Measurements from ENCODE around the gene PLEKHD1.

PLEKHD1 gene

DNA sequence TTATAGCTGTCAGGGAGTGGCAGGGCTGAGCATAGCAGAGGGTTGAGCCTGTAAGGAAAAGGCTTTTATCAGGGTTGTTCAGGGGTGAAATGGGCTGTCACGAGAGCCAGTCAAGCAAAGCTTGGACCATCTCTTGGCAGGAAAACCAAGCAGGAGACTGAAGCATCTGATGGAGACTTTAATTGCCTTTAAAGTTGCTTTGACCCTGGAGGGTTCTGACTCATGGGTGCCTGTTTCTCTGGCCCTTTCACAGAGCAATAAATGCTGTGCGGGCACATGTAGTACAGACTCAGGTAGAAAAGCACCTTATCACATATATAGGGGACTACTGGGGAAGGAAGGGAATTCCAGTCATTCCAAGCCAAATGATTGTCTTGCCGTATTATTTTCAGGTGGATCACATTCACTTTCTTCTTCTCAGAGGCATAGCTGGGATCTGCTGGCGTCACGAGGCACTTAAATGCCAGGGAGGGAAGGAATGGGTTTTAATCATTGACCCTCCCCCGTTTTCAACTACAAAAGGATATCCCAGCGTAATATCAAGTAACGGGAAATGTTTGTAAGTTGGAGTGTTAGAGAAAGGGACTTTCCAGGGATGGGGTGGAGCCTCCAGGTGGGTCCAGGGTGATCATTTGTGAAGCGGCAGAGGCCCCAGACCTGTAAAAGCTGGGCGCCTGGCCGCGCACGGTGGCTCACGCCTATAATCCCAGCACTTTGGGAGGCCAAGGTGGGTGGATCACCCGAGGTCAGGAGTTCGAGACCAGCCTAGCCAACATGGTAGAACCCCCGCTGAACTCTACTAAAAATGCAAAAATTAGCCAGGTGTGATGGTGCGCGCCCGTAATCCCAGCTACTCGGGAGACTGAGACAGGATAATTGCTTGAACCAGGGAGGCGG is 34.9 kb downstream of the PLEKHD1 start:
- no peak for DNase-seq

DNA sequence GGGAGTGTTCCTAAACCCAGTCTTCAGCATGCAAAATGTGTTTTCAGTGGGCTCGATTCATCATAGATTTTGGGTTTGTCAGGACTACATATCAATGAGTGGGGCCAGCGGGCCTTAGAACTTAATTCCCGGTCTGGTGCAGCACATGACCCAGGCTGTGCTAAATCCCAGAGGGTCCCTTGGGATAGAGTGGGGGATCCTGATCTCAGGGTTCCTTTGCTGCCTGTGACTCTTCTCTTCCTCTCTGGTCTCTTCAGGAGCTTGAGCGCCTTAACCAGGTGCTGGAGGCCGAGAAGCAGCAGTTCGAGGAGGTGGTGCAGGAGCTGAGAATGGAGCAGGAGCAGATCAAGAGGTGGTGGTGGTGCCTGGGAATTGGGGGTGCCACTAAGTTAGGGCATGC is 37.5 kb downstream of the PLEKHD1 start:
- DNase-seq, result no peak

DNA sequence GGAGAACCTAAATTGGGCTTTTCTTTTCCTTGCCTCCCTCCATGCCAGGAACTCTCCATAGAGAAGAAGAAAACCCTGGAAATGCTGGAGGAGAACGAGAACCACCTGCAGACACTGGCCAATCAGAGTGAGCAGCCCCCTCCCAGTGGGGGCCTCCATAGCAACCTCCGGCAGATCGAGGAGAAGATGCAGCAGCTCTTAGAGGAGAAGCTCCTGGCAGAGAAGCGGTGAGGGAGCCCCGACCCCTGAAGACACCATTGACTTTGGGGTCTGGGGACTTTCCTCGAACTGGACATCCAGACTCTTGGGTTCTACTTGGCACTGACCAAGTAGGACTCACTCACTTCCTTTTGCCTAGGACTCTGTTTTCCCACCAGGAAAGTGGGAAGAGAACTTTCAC is 41.4 kb downstream of the PLEKHD1 start:
- no peak for DNase-seq

DNA sequence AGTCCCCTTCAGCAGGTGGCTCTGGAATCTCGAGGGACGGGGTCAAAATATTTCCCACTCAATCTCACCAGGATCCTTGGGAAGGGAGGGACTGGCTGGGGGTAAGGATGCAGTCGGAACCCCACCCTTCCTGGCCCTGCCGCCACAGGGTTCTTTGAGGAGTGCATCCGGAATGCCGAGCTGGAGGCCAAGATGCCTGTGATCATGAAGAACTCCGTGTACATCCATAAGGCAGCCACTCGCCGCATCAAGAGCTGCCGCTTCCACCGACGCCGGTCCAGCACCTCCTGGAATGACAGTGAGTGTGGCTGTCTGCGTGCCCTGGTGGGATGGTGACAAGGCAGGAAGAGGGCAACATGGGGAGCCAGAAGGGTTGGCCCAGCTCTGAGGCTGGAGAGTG is 43.1 kb downstream of the PLEKHD1 start:
- no peak for DNase-seq

DNA sequence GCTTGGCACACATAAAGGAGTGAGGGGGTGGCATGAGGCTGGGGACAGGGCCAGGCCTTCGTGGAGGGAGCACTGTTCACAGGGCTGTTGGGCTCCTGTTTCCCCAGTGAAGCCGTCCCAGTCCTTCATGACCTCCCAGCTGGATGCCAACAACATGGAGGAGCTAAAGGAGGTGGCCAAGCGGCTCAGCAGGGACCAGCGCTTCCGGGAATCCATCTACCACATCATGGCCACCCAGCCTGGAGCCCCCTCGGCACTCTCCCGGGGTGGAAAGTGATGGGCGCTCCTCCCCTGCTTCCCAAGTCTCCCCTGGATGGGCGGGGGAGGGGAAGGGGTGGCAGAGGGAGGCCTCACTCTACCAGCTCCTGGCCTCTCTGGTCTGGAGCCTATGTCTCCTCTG is 43.6 kb downstream of the PLEKHD1 start:
- DNase-seq, result no peak

DNA sequence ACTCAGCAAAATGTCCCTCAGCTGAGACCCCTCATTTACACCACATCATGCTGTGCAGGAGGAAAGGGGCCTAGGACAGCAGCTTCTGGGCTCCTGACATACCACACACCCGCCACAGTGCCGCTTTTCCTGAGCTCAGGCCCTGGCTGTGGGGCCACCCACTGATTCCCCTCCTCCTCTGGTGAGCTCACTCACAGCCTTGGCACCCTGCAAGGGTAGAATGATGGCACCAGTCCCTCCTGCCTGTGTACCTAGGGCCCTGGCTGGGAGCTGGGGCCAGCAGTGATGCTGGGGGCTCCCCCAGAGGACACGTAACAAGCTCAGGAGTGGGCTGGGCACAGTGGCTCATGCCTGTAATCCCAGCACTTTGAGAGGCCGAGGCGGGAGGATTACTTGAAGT is 44.4 kb downstream of the PLEKHD1 start:
- no peak for DNase-seq

DNA sequence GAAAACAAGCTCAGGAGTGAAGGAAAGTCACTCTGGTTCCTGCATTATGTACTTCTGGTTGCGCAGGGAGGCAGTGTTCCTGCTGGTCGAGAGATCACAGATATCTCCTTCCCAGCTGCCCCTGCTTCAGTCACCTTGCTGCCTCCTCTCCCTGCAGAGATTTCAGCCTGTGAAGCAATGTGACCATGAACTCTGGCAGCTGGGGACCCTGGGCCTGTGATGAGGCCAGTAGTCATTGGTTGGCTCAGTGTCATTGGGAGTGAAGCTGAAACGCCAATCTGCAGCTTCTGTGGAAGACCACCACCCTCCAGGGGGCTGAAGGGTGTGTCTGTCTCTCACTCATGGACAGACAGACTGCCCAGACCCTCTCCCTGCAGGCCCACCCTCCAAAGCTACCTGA is 45.0 kb downstream of the PLEKHD1 start:
- DNase-seq, result no peak

DNA sequence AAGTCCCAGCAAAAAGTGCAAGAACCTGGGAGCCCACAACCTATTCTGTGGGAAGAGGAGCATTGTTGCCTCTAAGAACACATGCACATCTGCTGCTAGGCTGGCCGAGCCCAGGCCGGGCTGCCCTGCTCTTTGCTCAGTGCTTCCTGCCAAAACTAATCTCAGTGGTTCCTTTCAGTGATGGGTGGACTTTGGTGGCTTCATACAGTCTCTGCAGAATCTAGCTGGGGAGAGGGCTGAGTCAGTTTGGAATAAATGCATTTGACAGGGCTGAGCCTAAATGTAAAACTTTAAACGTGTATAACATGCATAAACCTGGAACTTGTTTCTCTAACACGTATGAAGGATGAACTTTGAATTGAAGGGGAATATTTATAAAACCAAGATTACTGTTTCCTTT is 45.6 kb downstream of the PLEKHD1 start:
- DNase-seq, result no peak

DNA sequence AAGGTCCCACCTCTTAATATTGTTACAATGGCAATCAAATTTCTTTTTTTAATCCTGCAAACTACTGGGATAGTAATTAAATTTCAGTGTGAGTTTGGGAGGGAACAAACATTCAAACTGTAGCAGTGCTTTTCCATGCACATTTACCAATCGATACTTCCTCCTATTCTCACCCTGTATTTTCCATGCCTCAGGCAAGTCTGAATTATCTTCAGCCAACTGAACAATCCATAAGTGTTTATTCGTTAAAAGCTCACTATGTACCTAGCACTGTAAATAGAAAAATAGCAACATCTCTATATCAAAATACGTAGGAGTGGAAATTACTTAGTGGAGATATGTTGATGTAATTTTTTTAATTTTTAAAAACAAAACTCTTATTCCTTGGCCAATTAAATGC is 46.6 kb downstream of the PLEKHD1 start:
- DNase-seq, result no peak

DNA sequence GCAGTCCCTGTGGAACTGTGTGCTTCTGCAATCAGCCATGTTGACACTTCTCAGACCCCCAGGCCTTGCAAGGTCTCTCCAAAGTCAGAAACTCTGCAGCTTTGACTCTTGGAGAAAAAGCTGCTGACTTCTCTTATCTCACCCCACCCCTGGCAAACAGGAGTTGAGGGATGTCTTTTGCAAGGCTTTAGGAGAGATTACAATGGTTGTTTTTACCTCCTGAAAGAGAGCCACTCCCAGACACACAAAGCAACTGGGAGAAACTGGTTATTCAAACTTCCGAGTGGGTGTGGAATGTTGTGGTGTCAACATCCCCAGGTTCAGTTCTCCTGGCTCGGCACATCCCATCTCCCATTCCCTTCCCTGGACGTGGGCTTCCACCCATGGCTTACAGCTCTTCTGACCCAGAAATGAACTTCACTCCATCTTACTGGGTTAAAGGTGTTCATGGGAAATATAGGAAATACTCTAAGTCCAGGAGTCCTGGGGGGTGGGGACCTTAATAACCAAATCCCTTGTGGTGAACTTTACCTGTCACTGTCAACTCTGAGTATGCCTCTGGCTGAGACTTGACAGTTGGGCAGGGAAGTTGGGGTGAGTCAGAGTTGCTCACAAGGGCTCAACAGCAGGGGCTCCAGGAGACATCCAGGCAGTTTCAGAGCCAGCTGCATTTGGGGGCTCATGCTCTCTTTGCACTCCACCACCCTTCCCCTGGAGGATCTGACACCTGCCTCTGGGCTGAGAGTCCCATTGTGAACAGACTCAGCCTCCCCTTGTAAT is 48.2 kb downstream of the PLEKHD1 start:
- no peak for DNase-seq

DNA sequence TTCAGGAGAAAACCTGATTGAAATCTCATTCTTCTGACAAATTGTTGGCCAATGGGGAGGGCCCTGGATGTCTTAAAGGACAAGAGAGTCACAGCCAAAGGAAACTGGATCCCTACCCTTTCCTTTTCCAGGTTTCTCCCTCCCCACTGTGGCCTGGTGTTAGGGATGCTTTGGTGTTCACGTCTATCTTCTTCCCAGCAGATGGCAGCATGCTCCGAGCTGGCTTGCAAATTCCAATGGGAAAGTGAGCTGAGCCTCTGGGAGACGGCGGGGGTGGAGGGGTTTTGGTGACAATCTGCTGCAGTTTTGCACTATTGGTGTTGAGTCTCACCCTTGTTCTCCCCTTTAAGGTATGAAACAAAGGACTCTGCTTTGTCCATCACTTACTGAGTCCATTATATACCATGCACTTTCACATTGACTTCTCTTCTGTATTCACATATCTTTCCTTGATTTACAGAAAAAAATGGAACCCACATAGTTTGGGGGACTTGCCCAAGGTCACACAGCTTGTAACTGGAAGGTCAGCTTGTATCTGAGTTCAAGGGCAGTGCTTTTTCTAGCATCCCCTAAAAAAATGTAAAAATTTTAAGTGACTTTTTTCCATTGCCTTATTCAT is 50.8 kb downstream of the PLEKHD1 start:
- no peak for DNase-seq

DNA sequence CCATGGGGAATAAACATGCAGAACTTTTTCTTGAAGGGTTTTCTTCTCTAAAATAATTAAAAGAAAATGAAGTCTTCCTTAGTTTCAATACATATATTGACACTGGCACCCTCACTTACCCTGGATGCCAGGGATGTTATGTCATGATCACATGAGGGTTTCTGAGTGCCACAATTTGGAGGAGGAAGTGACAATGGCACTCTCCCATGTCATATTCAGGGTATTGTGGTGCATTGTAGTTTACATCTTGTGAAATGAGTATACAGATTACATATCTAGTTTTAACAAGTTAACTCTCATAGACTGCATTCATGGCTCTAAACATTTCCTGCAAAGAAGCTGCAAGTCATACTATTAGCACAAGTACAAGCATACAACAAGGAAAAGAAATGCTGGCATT is 52.4 kb downstream of the PLEKHD1 start:
- no peak for DNase-seq

DNA sequence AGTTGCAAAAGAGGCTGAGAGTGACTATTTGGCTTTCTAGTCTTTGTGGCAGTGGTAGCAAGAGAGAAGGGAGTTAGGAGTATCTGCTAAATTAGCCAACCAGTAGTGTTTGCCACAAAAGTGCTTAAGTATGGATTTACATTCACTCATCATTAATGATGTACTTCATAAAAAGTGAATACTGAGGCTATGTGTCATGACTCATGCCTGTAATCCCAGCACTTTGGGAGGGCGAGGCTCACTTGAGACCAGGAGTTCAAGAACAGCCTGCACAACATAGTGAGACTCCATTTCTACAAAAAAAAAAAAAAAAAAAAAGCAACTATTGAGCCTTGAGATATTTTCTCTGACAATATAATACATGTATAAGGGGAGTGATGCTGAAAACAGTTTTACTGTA is 53.4 kb downstream of the PLEKHD1 start:
- DNase-seq, result no peak

DNA sequence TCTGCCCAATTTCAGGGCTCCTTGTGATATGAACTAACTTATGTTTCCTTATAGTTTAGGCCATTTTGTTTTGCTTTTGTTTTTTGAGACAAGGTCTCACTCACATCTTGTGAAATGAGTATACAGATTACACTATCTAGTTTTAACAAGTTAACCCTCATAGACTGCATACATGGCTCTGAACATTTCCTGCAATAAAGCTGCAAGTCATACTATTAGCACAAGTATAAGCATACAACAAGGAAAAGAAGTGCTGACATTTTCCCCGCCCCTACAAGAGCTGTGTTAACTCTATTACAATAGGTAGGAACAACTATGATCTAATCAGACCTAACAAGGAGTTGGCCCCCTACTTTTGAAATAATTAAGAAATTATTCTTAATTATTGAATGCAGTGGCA is 54.2 kb downstream of the PLEKHD1 start:
- DNase-seq, result no peak

DNA sequence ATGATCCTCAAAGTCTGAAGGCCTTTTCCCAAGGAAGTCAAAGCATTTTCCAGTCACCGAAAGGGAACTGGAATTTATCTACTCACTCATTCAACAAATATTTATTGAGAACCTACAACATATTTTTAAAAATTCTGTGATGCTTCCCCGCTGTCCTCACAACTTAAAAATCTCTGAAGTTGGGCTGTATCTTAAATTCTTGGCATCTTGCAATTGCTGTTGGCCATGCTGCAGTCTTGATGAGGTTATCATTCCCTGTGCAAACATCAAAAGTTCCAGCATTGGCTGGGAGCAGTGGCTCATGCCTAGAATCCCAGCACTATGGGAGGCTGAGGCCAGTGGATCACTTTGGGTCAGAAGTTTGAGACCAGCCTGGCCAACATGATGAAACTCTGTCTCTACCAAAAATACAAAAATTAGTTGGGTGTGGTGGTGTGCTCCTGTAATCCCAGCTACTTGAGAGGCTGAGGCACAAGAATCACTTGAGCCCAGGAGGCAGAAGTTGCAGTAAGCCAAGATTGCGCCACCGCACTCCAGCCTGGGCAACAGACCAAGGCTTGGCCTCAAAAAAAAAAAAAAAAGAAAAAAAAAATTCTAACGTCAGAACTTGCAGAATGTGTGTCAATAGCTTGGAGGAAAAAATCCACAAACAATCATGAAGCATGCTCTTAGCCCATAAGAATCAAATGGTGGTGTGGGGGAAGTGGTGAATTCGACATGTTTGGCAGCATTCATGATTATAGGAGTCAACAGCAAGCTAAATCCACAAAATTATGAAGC is 55.3 kb downstream of the PLEKHD1 start:
- no peak for DNase-seq

DNA sequence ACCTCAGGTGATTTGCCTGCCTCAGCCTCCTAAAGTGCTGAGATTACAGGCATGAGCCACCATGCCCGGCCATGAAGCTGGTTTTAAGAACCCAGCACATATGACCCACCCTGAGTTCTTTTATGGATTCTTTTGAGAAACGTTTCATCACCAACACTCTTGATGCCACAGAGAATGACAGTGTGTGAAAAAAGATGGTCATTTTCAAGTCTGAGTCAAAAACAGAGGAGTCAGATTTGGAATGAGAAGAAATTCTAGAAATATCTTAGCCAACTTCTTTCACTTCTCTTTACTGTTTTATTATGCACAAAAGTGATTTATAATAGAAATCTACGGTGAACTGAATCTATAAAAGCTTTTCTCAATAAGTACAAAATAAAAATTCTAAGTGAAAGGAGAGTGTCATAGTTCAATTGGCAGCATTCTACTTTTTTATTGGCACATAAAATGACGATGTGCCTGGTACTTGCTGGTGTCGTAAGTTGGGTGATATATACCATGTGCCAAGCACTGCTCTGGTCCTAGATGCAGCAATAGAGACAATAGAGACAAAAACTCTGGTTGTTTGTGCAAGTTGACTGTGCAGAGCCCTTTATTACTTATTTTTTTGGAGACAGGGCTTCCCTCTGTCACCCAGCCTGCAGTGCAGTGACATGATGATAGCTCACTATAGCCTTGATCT is 56.3 kb downstream of the PLEKHD1 start:
- DNase-seq, result no peak

DNA sequence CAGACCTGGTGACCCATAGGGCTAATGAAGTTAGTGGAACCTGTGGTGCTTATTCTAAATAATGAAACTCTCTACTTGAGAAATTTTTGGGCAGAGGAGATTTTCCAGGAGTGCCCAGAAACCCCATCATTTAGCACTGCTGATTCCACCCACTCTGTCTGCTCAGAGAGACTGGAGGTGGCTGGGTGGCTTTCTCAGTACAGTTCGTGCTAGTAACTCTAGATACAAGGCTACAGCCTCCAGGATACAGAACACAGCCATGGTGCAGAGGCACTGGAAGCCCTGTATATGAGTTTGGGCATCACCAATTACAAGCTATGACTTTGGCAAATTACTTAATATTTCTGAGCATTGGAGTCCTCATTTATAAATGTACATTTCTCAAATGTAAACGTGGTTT is 57.8 kb downstream of the PLEKHD1 start:
- DNase-seq, result no peak

DNA sequence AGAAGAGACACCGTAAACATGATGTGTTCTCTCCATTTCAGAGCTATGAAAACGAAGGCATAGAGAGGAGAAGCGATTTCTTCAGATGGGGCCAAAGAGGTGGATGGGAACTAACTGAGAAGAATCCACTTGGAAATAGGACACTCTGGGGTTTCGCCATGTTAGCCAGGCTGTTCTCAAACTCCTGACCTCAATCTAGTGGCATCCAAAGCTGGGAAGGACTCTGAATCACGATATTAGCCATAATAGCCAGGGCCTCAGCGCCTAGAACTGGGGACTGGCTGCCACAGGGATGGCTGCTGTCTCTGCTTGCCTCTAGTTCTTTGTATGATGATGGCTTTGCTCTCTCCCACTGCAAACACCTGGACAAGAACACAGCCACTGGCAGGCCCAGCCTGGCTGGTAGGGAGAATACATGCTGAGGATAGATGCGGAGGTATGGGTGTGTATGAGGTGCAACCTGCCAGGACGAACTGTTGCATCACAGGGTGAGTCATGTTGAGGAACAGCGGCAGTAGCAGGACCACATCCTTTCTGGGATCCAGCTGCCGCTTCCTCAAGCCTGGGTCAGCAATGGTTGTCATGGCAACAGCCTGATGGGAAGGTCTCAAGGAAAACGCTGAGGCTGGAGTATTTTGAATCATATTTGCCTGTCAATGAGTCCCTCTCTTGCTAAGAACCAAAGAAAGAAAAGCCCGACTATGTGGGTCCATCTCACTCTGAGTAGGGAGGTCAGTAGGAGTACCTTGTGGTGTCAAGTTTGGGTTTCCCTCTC is 59.0 kb downstream of the PLEKHD1 start:
- peak; percentile 80 for DNase-seq

DNA sequence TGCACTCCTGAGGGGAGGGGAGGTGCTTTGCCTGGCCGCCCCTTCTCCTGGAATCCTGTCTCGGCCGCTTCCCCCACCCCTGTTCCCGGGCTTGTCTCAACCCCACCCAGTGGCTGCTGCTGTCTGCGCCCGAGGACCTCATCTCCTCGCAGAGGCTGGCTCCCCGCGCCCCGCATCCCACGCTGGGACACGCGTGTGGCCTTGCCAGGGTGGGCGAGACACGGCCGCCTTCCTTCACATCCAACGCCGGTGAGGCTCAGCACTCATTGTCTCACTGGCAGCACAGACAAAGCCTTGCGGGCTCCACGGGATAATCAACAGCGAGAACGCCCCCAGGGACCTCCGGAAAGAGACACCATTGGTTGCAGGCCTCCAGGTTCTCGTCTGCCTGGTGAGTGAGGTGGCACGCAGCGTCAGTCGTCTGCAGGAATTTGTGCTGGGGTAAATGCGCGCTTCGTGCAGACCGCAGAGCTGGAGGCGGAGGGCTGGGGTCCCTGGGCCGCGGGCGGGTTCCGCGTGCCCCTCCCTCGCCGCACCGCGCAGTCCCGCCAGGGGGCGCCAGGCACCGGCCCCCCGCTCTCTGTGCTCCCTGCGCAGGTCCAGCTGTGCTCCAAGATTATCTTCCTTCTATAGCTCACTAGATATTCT is 63.3 kb downstream of the PLEKHD1 start:
- DNase-seq, result no peak

DNA sequence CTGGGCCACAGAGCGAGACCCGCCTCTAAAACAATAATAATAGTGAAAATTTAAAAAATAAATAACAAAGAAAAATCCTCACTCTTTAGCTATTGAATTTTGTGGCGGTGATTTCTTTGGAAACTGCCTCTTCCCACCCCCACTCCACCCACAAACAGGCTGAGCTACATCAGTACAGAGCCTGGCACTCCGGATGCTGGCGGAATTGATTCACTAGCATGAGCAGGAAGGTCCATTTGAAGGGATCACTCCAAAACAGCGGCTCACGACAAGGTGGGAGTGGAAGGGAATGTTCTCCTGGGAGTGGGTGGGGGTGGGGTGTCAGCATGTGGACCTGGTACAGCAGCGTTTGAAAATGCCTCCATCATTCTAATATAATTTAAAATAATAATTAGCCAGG is 64.0 kb downstream of the PLEKHD1 start:
- no peak for DNase-seq

DNA sequence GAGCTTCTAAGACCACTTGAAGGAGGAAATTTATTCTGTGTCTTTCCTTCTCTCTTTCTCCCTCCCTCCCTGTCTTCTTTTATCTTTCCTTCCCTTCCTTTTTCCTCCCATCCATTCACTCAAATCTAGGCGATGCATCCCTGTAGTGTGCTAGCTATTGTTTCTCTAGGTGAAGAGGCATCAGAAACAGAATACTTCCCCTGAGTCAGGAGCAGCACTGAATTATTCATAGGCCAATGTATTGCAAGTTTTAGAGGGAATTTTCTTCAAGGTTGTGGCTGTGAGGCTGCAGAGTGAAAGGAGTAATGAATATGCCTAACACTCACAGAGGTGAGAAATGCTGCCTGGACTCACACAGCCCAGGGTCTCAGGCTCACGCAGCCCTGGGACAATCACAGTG is 67.0 kb downstream of the PLEKHD1 start:
- DNase-seq, result no peak
